ENCODE results near the gene SLBP. TPM values are rescaled to one million over a fixed set of nuclear protein-coding genes. Genes with fewer than 3 reads are reported as not detected.

SLBP gene
- polyA plus RNA-seq, 1 experiment: 72.0 TPM

- no peak for DNase-seq (ENCODE audit: low read depth, low spot score)
- H3K4me3 ChIP-seq (ENCODE audit: low read depth, low read length): no peak overlapping the region
- no peaks in the 10 kb centered on the region for H3K9me3 ChIP-seq (ENCODE audit: control insufficient read depth, insufficient read depth, low read length)
- TF ChIP-seq CTCF (IDR thresholded peaks at IDR 0.05; ENCODE audit: low read depth, low read length): no peak
- no peaks in the 10 kb centered on the region for H3K27me3 ChIP-seq (ENCODE audit: control insufficient read depth, insufficient read depth, low read length)
- ChIA-PET CTCF (interaction anchor here (0.8 to 4.4 kb wide), 2 partner anchors 10 to 34 kb away, joined by 3 to 94 read pairs; partner anchors contain the start of genes TACC3 and TMEM129), POLR2A (no interaction called here)
- no peak overlapping the region for H3K27ac ChIP-seq (ENCODE audit: low read depth, low read length)
These were observed 21.4 kb downstream of the SLBP start for GRCh38 chr4:1690698-1691097.

- no peak for TF ChIP-seq CTCF (IDR thresholded peaks at IDR 0.05; ENCODE audit: low read depth, low read length)
- CTCF ChIA-PET: no interaction called here
- H3K4me3 ChIP-seq (ENCODE audit: low read depth, low read length): no peak overlapping the region
- H3K27ac ChIP-seq (ENCODE audit: low read depth, low read length): no peak overlapping the region
- DNase-seq (ENCODE audit: low read depth, low spot score): no peak
- H3K9me3 ChIP-seq (ENCODE audit: control insufficient read depth, insufficient read depth, low read length): no peaks in the 10 kb centered on the region; the same call in 1 of the 2 replicates
- POLR2A ChIA-PET: no interaction called here
- no peaks in the 10 kb centered on the region for H3K27me3 ChIP-seq (ENCODE audit: control insufficient read depth, insufficient read depth, low read length)
These were observed 25.6 kb downstream of the SLBP start for GRCh38 chr4:1686440-1687036.

- Histone ChIP-seq H3K4me3 (ENCODE audit: low read depth, low read length) (no peak overlapping the region), H3K9me3 (ENCODE audit: control insufficient read depth, insufficient read depth, low read length) (no peaks in the 10 kb centered on the region; the same call in 1 of the 2 replicates), H3K27me3 (ENCODE audit: control insufficient read depth, insufficient read depth, low read length) (no peaks in the 10 kb centered on the region), H3K27ac (ENCODE audit: low read depth, low read length) (no peak overlapping the region)
- POLR2A ChIA-PET: no interaction called here
- CTCF ChIA-PET: no interaction called here
- DNase-seq (ENCODE audit: low read depth, low spot score): no peak
- no peak for TF ChIP-seq CTCF (IDR thresholded peaks at IDR 0.05; ENCODE audit: low read depth, low read length)
These were observed 26.6 kb downstream of the SLBP start for GRCh38 chr4:1685235-1686150.

GRCh38 chr4:1684506-1685234, 27.4 kb downstream of the SLBP start:
- ChIA-PET CTCF (no interaction called here), POLR2A (no interaction called here)
- no peak for DNase-seq (ENCODE audit: low read depth, low spot score)
- Histone ChIP-seq H3K27me3 (ENCODE audit: control insufficient read depth, insufficient read depth, low read length) (no peaks in the 10 kb centered on the region), H3K9me3 (ENCODE audit: control insufficient read depth, insufficient read depth, low read length) (no peaks in the 10 kb centered on the region; the same call in 1 of the 2 replicates), H3K27ac (ENCODE audit: low read depth, low read length) (no peak overlapping the region), H3K4me3 (ENCODE audit: low read depth, low read length) (peak overlapping the region; percentile 56)
- no peak for TF ChIP-seq CTCF (IDR thresholded peaks at IDR 0.05; ENCODE audit: low read depth, low read length)
